Mucosa of rectum (tissue), 2 donors: ENCODE results near the gene TSPAN7.

Experiments
- H3K27ac ChIP-seq, 2 donors: one replicate each; pipeline ENCODE4 v1.7.0; 2013; ENCODE audit warnings: inconsistent platforms in 2 of 2, low read depth in 2 of 2, low read length in 2 of 2
- H3K27me3 ChIP-seq, 2 donors: one replicate each; pipeline ENCODE4 v1.7.0; 2013; ENCODE audit warnings: low read length in 2 of 2; ENCODE audit not compliant: control insufficient read depth in 2 of 2, insufficient read depth in 2 of 2
- H3K36me3 ChIP-seq, 2 donors: one replicate each; pipeline ENCODE4 v1.7.0; 2013; ENCODE audit warnings: low read length in 2 of 2; ENCODE audit not compliant: control insufficient read depth in 2 of 2, insufficient read depth in 2 of 2
- H3K4me1 ChIP-seq, 2 donors: one replicate each; pipeline ENCODE4 v1.7.0; 2013; ENCODE audit warnings: low read length in 2 of 2, mild to moderate bottlenecking in 1 of 2; ENCODE audit not compliant: control insufficient read depth in 2 of 2, insufficient read depth in 2 of 2
- H3K4me3 ChIP-seq, 2 donors: one replicate each; pipeline ENCODE4 v1.7.0; 2013; ENCODE audit warnings: low read length in 2 of 2
- H3K9ac ChIP-seq, 2 donors: one replicate each; pipeline ENCODE4 v1.7.0; 2013; ENCODE audit warnings: low read length in 2 of 2, low read depth in 1 of 2, mild to moderate bottlenecking in 1 of 2
- H3K9me3 ChIP-seq, 2 donors: one replicate each; pipeline ENCODE4 v1.7.0; 2013; ENCODE audit warnings: low read length in 2 of 2; ENCODE audit not compliant: control insufficient read depth in 2 of 2
- donor health status: healthy.
- donor health status: Normal muscosa, but diverticular disease.

Gene TSPAN7

GRCh38 chrX:38614485-38614884 lies 53.1 kb downstream of the TSPAN7 start:
- Histone ChIP-seq H3K9me3 (no peaks in the 10 kb centered on the region), H3K27ac (no peak overlapping the region), H3K4me3 (no peak overlapping the region), H3K36me3 (no peaks in the 10 kb centered on the region), H3K4me1 (no peaks in the 10 kb centered on the region), H3K27me3 (peaks cover 3 to 5% of the 10 kb centered on the region in 2 donors), H3K9ac (no peak overlapping the region)

- no peaks in the 10 kb centered on the region for H3K9me3 ChIP-seq
- no peak overlapping the region for H3K4me3 ChIP-seq
- no peaks in the 10 kb centered on the region for H3K36me3 ChIP-seq
- H3K9ac ChIP-seq = no peak overlapping the region
- H3K27ac ChIP-seq = no peak overlapping the region
- H3K27me3 ChIP-seq = peaks cover 3% of the 10 kb centered on the region in 2 donors
- H3K4me1 ChIP-seq = no peaks in the 10 kb centered on the region
These were observed 55.6 kb downstream of the TSPAN7 start for GRCh38 chrX:38616904-38617303.

- Histone ChIP-seq H3K36me3 (no peaks in the 10 kb centered on the region), H3K27ac (no peak overlapping the region), H3K9me3 (no peaks in the 10 kb centered on the region), H3K27me3 (peaks cover 3 to 8% of the 10 kb centered on the region in 2 donors), H3K4me1 (no peaks in the 10 kb centered on the region), H3K4me3 (no peak overlapping the region), H3K9ac (no peak overlapping the region)
These were observed 56.8 kb downstream of the TSPAN7 start for GRCh38 chrX:38618180-38618579.

- no peak overlapping the region for H3K4me3 ChIP-seq
- H3K9ac ChIP-seq = no peak overlapping the region
- H3K27me3 ChIP-seq = peaks cover 3 to 8% of the 10 kb centered on the region in 2 donors
- H3K27ac ChIP-seq = no peak overlapping the region
- H3K9me3 ChIP-seq = no peaks in the 10 kb centered on the region
- no peaks in the 10 kb centered on the region for H3K36me3 ChIP-seq
- no peaks in the 10 kb centered on the region for H3K4me1 ChIP-seq
These were observed 59.3 kb downstream of the TSPAN7 start for GRCh38 chrX:38620623-38621022.

- H3K27ac ChIP-seq = no peak overlapping the region
- H3K9me3 ChIP-seq = no peaks in the 10 kb centered on the region
- no peaks in the 10 kb centered on the region for H3K36me3 ChIP-seq
- peaks cover 0 to 5% of the 10 kb centered on the region in 2 donors for H3K27me3 ChIP-seq
- no peak overlapping the region for H3K4me3 ChIP-seq
- H3K4me1 ChIP-seq = no peaks in the 10 kb centered on the region
- H3K9ac ChIP-seq = no peak overlapping the region
These were observed 65.0 kb downstream of the TSPAN7 start for GRCh38 chrX:38626296-38626695.

GRCh38 chrX:38627683-38628082 lies 66.3 kb downstream of the TSPAN7 start:
- H3K9ac ChIP-seq = no peak overlapping the region
- H3K36me3 ChIP-seq = no peaks in the 10 kb centered on the region
- H3K4me1 ChIP-seq = no peaks in the 10 kb centered on the region
- no peak overlapping the region for H3K27ac ChIP-seq
- peaks cover 0 to 3% of the 10 kb centered on the region in 2 donors for H3K27me3 ChIP-seq
- H3K4me3 ChIP-seq = no peak overlapping the region
- H3K9me3 ChIP-seq = no peaks in the 10 kb centered on the region

GRCh38 chrX:38628587-38628986 lies 67.2 kb downstream of the TSPAN7 start:
- no peak overlapping the region for H3K27ac ChIP-seq
- H3K36me3 ChIP-seq = no peaks in the 10 kb centered on the region
- H3K4me3 ChIP-seq = no peak overlapping the region
- no peaks in the 10 kb centered on the region for H3K4me1 ChIP-seq
- no peak overlapping the region for H3K9ac ChIP-seq
- peaks cover 0 to 3% of the 10 kb centered on the region in 2 donors for H3K27me3 ChIP-seq
- no peaks in the 10 kb centered on the region for H3K9me3 ChIP-seq

- Histone ChIP-seq H3K4me3 (no peak overlapping the region), H3K36me3 (no peaks in the 10 kb centered on the region), H3K9me3 (no peaks in the 10 kb centered on the region), H3K9ac (no peak overlapping the region), H3K4me1 (no peaks in the 10 kb centered on the region), H3K27ac (no peak overlapping the region), H3K27me3 (peaks cover 0 to 3% of the 10 kb centered on the region in 2 donors)
These were observed 71.2 kb downstream of the TSPAN7 start for GRCh38 chrX:38632516-38632915.

- no peak overlapping the region for H3K27ac ChIP-seq
- no peaks in the 10 kb centered on the region for H3K4me1 ChIP-seq
- H3K9ac ChIP-seq = no peak overlapping the region
- H3K4me3 ChIP-seq = no peak overlapping the region
- H3K27me3 ChIP-seq = peaks cover 0 to 8% of the 10 kb centered on the region in 2 donors
- no peaks in the 10 kb centered on the region for H3K36me3 ChIP-seq
- H3K9me3 ChIP-seq = no peaks in the 10 kb centered on the region
These were observed 73.3 kb downstream of the TSPAN7 start for GRCh38 chrX:38634665-38635064.

- Histone ChIP-seq H3K36me3 (no peaks in the 10 kb centered on the region), H3K4me3 (no peak overlapping the region), H3K4me1 (no peaks in the 10 kb centered on the region), H3K9me3 (no peaks in the 10 kb centered on the region), H3K9ac (no peak overlapping the region), H3K27me3 (peaks cover 0 to 8% of the 10 kb centered on the region in 2 donors), H3K27ac (no peak overlapping the region)
These were observed 75.8 kb downstream of the TSPAN7 start for GRCh38 chrX:38636949-38637819.
